Gastrocnemius medialis (tissue), 4 donors: ENCODE results near the gene TNIP2.

Experiments used
- CTCF ChIP-seq, 5 experiments: fragments of 450-650 bp in 3 of 5; fragments of 200-600 bp in 2 of 5; sonication (generic) in 2 of 5; IDR thresholded peaks in 4 of 5; conservative IDR thresholded peaks in 1 of 5; 1 replicate in 4 of 5; 2 replicates in 1 of 5; pipeline ENCODE4 v1.5.1; 2016 to 2019; ENCODE audit warnings: antibody characterized with exemption in 5 of 5, mild to moderate bottlenecking in 3 of 5, moderate library complexity in 3 of 5
- POLR2A ChIP-seq, 2 donors: fragments of 450-650 bp; IDR thresholded peaks; one replicate each; pipeline ENCODE4 v1.6.1; 2017; ENCODE audit warnings: antibody characterized with exemption in 2 of 2, mild to moderate bottlenecking in 2 of 2, moderate library complexity in 2 of 2

- no peak for TF ChIP-seq CTCF (IDR thresholded peaks at IDR 0.05 in 4 of 5, conservative IDR thresholded peaks at IDR 0.05 in 1 of 5)
- no peak for TF ChIP-seq POLR2A (IDR thresholded peaks at IDR 0.05)
Measured at GRCh38 chr4:2728806-2729532, 27.2 kb downstream of the TNIP2 start.
